Kidney epithelial cell (primary cell): Measurements from ENCODE around the gene CNTN5. TPM values are rescaled to one million over a fixed set of nuclear protein-coding genes. Genes with fewer than 3 reads are reported as not detected.

Source experiments
- DNase-seq: peaks from one replicate; pipeline ENCODE4 v3.0.0-alpha.2; 2010; ENCODE audit warnings: low read depth
- H3K27me3 ChIP-seq: 2 replicates; pipeline ENCODE4 v1.6.0; 2011; ENCODE audit warnings: low read length; ENCODE audit not compliant: control insufficient read depth, insufficient read depth
- H3K36me3 ChIP-seq: 2 replicates; pipeline ENCODE4 v1.5.1; 2011; ENCODE audit warnings: low read length; ENCODE audit not compliant: control insufficient read depth, insufficient read depth
- H3K4me3 ChIP-seq: 2 replicates; pipeline ENCODE4 v1.5.1; 2011; ENCODE audit warnings: low read depth, mild to moderate bottlenecking, control low read depth, low read length
- CTCF ChIP-seq: IDR thresholded peaks from 2 replicates; pipeline ENCODE4 v1.5.1; 2011; ENCODE audit warnings: mild to moderate bottlenecking, moderate library complexity, low read length, control low read depth, inconsistent platforms; ENCODE audit not compliant: insufficient read depth, poor library complexity, severe bottlenecking
- total RNA-seq: library from RNA; depleted of rRNA; stranded (reverse); fragments of >200 nt; gene quantifications from 2 replicates; pipeline ENCODE4 v1.2.3, GENCODE V29; 2015

CNTN5 gene
- total RNA-seq, 1 donor from 2014 or later = 0.29 TPM

GRCh38 chr11:99170591-99170990 is 149.8 kb downstream of the CNTN5 start:
- DNase-seq = no peak
- TF ChIP-seq CTCF = no peak
- Histone ChIP-seq H3K4me3 (no peak overlapping the region), H3K27me3 (no peaks in the 10 kb centered on the region), H3K36me3 (no peaks in the 10 kb centered on the region)

DNA sequence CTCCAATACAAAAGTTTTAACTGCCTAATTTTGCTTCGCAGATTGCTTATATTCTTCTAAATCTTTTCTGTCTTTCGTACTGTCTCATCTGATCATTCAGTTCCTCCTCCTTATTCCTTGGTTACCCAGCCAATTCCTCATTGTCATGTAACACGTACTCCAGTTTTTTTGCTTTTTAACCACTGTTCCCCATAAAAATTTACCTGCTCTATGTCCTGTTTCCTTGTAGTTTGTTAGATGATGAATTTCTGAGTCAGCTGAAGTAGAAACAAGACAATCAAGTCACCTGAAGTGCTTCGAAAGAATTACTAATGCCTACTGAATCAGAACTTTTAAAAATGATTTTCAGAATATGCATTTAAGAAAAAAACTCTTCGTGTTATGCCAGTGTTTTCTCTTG is 150.6 kb downstream of the CNTN5 start:
- H3K36me3 ChIP-seq = no peaks in the 10 kb centered on the region
- H3K4me3 ChIP-seq = no peak overlapping the region
- no peak for TF ChIP-seq CTCF
- DNase-seq = no peak
- H3K27me3 ChIP-seq = no peaks in the 10 kb centered on the region

GRCh38 chr11:99176430-99176829 is 155.7 kb downstream of the CNTN5 start:
- H3K27me3 ChIP-seq = no peaks in the 10 kb centered on the region
- no peak overlapping the region for H3K4me3 ChIP-seq
- no peak for DNase-seq
- no peaks in the 10 kb centered on the region for H3K36me3 ChIP-seq
- TF ChIP-seq CTCF = no peak

- Histone ChIP-seq H3K4me3 (no peak overlapping the region), H3K27me3 (no peaks in the 10 kb centered on the region), H3K36me3 (no peaks in the 10 kb centered on the region)
- no peak for TF ChIP-seq CTCF
- DNase-seq = no peak
These were observed 156.7 kb downstream of the CNTN5 start for GRCh38 chr11:99177446-99177845.

- Histone ChIP-seq H3K36me3 (no peaks in the 10 kb centered on the region), H3K4me3 (no peak overlapping the region), H3K27me3 (no peaks in the 10 kb centered on the region)
- TF ChIP-seq CTCF = no peak
- DNase-seq = no peak
These were observed 163.4 kb downstream of the CNTN5 start for GRCh38 chr11:99184146-99184545.

DNA sequence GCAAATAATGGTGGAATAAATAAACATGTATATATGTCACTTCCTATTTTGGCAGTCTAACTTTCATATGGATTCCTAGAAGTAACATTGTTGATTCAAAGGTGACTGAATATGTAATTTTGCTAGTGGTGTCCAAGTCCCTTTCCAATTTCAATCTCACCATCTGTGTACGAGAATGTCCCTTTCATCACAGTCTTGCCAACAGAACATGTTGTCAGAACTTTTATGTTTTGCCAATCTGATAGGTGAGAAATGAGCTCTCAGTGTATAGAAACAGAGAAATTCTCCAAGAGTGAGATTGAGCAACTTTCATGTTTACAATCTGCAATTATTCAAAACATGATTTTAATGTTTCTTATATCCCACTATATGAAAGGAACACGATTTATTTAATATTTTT is 167.5 kb downstream of the CNTN5 start:
- no peak for DNase-seq
- no peak for TF ChIP-seq CTCF

More for the DNA sequence above, 167.5 kb downstream of the CNTN5 start:
- Histone ChIP-seq H3K36me3 (no peaks in the 10 kb centered on the region), H3K27me3 (no peaks in the 10 kb centered on the region), H3K4me3 (no peak overlapping the region)
